Mucosa of descending colon (tissue), 3 donors: ENCODE results near the gene ESYT2. TPM values are rescaled to one million over a fixed set of nuclear protein-coding genes. Genes with fewer than 3 reads are reported as not detected.
A peak's percentile ranks its signal among the peaks of the same experiment; 100 is the strongest.

Source experiments
- ATAC-seq: fragments of 200-7000 bp; cut with Tn5 transposase; one replicate; pipeline ENCODE4 v1.9.1; 2020; ENCODE audit warnings: mild to moderate bottlenecking, moderate library complexity
- DNase-seq, 3 donors: peaks; one replicate each; pipeline ENCODE4 v3.0.0-alpha.2; 2020
- H3K36me3 ChIP-seq: fragments of 200-600 bp; one replicate; pipeline ENCODE4 v1.8.0; 2021; ENCODE audit warnings: low read depth, mild to moderate bottlenecking
- H3K4me1 ChIP-seq: fragments of 200-600 bp; one replicate; pipeline ENCODE4 v1.8.0; 2021; ENCODE audit warnings: low read depth, mild to moderate bottlenecking
- H3K4me3 ChIP-seq: fragments of 200-600 bp; one replicate; pipeline ENCODE4 v1.8.0; 2021; ENCODE audit warnings: mild to moderate bottlenecking
- H3K9me3 ChIP-seq: fragments of 200-600 bp; one replicate; pipeline ENCODE4 v1.8.0; 2021; ENCODE audit warnings: mild to moderate bottlenecking
- CTCF ChIP-seq: fragments of 200-600 bp; IDR thresholded peaks from one replicate; pipeline ENCODE4 v1.8.0; 2022; ENCODE audit warnings: antibody characterized with exemption, mild to moderate bottlenecking
- intact Hi-C, 2 donors: fragments of 100-400 bp; cut with DNase I in 1 of 2; cut with micrococcal nuclease in 1 of 2; formaldehyde crosslinking; loops; one replicate each; pipeline versions ENCODE4 v1.11.0 to v1.11.1; 2022; cut with DNase I, micrococcal nuclease
- total RNA-seq, 3 donors: library from RNA; stranded (reverse); fragmentation: NEBNext Ultra II Directional in 2 of 3; extraction: Animal tissue kit (Norgen Biotek cat#: 25700) in 2 of 3; gene quantifications; one replicate each; pipeline versions ENCODE4 v1.2.1 to v1.2.4, GENCODE V29; 2021 to 2023
- donor health status: DM: no; HTN: no; CAD: no; lungs with moderate emphysema.
- donor health status: DM: no; HTN: no; CAD: no.
- donor health status: DM: no; HTN: yes; CAD: no.

The ESYT2 gene
- total RNA-seq, 3 donors from 2014 or later = 66.8 to 89.3 (median 69.0) TPM

- no peak for TF ChIP-seq CTCF
- Histone ChIP-seq H3K4me1 (peaks cover 20% of the 10 kb centered on the region), H3K36me3 (no peaks in the 10 kb centered on the region), H3K4me3 (no peak overlapping the region), H3K9me3 (no peaks in the 10 kb centered on the region)
- DNase-seq = no peak
- intact Hi-C loops = no loop called here
- ATAC-seq = no peak
These were observed 38.1 kb upstream of the ESYT2 start for GRCh38 chr7:158867214-158867984.

GRCh38 chr7:158865977-158866376 lies 36.7 kb upstream of the ESYT2 start:
- intact Hi-C loops = no loop called here

GRCh38 chr7:158865462-158865922 lies 36.2 kb upstream of the ESYT2 start:
- Histone ChIP-seq H3K4me3 (no peak overlapping the region), H3K4me1 (peaks cover 20% of the 10 kb centered on the region), H3K36me3 (no peaks in the 10 kb centered on the region), H3K9me3 (no peaks in the 10 kb centered on the region)
- ATAC-seq (peak; percentile 55), DNase-seq (peak in 2 of 3 donors; percentile 60 to 65)
- intact Hi-C loops = no loop called here
- no peak for TF ChIP-seq CTCF

More at GRCh38 chr7:158865977-158866376, 36.7 kb upstream of the ESYT2 start:
- TF ChIP-seq CTCF = no peak
- Histone ChIP-seq H3K9me3 (no peaks in the 10 kb centered on the region), H3K36me3 (no peaks in the 10 kb centered on the region), H3K4me3 (no peak overlapping the region), H3K4me1 (peaks cover 20% of the 10 kb centered on the region)
- ATAC-seq (no peak), DNase-seq (no peak)

GRCh38 chr7:158864833-158865232 lies 35.5 kb upstream of the ESYT2 start:
- Histone ChIP-seq H3K4me3 (no peak overlapping the region), H3K36me3 (no peaks in the 10 kb centered on the region), H3K4me1 (peaks cover 20% of the 10 kb centered on the region), H3K9me3 (no peaks in the 10 kb centered on the region)
- ATAC-seq (no peak), DNase-seq (no peak)
- no peak for TF ChIP-seq CTCF
- intact Hi-C loops = no loop called here

- ATAC-seq = no peak
These were observed 35.2 kb upstream of the ESYT2 start for GRCh38 chr7:158864507-158864820.

More at GRCh38 chr7:158864507-158864820, 35.2 kb upstream of the ESYT2 start:
- Histone ChIP-seq H3K4me1 (peaks cover 20% of the 10 kb centered on the region), H3K36me3 (no peaks in the 10 kb centered on the region), H3K9me3 (no peaks in the 10 kb centered on the region), H3K4me3 (no peak overlapping the region)
- TF ChIP-seq CTCF = no peak
- DNase-seq = no peak
- intact Hi-C loops = no loop called here
